ENCODE data around the gene TUBA8. TPM values are rescaled to one million over a fixed set of nuclear protein-coding genes. Genes with fewer than 3 reads are reported as not detected.
"Not testable (repeated sequence)": the region's sequence is repeated elsewhere in the genome, so short reads cannot be mapped to it uniquely, and the experiment has no call there.

TUBA8 gene
- total RNA-seq, 2 experiments from 2014 or later = 0.42 to 1.7 TPM

- H3K9me3 Mint-ChIP-seq (ENCODE audit: low read depth) = no peaks in the 10 kb centered on the region
- DNase-seq (no peak), ATAC-seq (no peak)
- no peak overlapping the region for H3K27ac Mint-ChIP-seq
- peaks cover 24% of the 10 kb centered on the region for H3K27me3 Mint-ChIP-seq
- H3K36me3 Mint-ChIP-seq = no peaks in the 10 kb centered on the region
- peaks cover 23% of the 10 kb centered on the region for H3K4me1 Mint-ChIP-seq
- no peak overlapping the region for H3K4me3 Mint-ChIP-seq
- CTCF ChIA-PET = interaction anchor here (1.2 kb wide), 1 partner anchor 39 kb away, joined by 3 read pairs; no protein-coding TSS in a partner anchor
Measured at GRCh38 chr22:18114976-18115652, 4.5 kb downstream of the TUBA8 start.

- no peak for DNase-seq
- CTCF ChIA-PET = interaction anchor here (1.2 kb wide), 1 partner anchor 39 kb away, joined by 3 read pairs; no protein-coding TSS in a partner anchor
- no peak overlapping the region for H3K4me3 Mint-ChIP-seq
- H3K36me3 Mint-ChIP-seq = no peaks in the 10 kb centered on the region
- H3K27me3 Mint-ChIP-seq = peaks cover 19% of the 10 kb centered on the region
- no peak overlapping the region for H3K27ac Mint-ChIP-seq
- ATAC-seq = no peak
- no peaks in the 10 kb centered on the region for H3K9me3 Mint-ChIP-seq (ENCODE audit: low read depth)
- H3K4me1 Mint-ChIP-seq = peaks cover 19% of the 10 kb centered on the region
Measured at GRCh38 chr22:18115906-18116371, 5.3 kb downstream of the TUBA8 start.

- Mint-ChIP-seq H3K36me3 (no peaks in the 10 kb centered on the region), H3K4me1 (peaks cover 19% of the 10 kb centered on the region), H3K9me3 (ENCODE audit: low read depth) (no peaks in the 10 kb centered on the region), H3K27ac (no peak overlapping the region), H3K27me3 (peaks cover 12% of the 10 kb centered on the region), H3K4me3 (no peak overlapping the region)
- CTCF ChIA-PET = no interaction called here
- ATAC-seq (no peak), DNase-seq (no peak)
Measured at GRCh38 chr22:18116634-18117033, 6.0 kb downstream of the TUBA8 start.

- ATAC-seq (no peak), DNase-seq (no peak)
- Mint-ChIP-seq H3K9me3 (ENCODE audit: low read depth) (no peaks in the 10 kb centered on the region), H3K4me3 (no peak overlapping the region), H3K27me3 (no peaks in the 10 kb centered on the region), H3K27ac (no peak overlapping the region), H3K36me3 (no peaks in the 10 kb centered on the region), H3K4me1 (peaks cover 17% of the 10 kb centered on the region)
- CTCF ChIA-PET = no interaction called here
Measured at GRCh38 chr22:18118345-18118915, 7.8 kb downstream of the TUBA8 start.

- Mint-ChIP-seq H3K4me1 (peaks cover 6% of the 10 kb centered on the region), H3K9me3 (ENCODE audit: low read depth) (no peaks in the 10 kb centered on the region), H3K36me3 (no peaks in the 10 kb centered on the region), H3K27me3 (no peaks in the 10 kb centered on the region), H3K4me3 (no peak overlapping the region), H3K27ac (no peak overlapping the region)
- DNase-seq = no peak
- ATAC-seq = no peak
- CTCF ChIA-PET = no interaction called here
Measured at GRCh38 chr22:18119409-18120110, 9.0 kb downstream of the TUBA8 start.

- H3K9me3 Mint-ChIP-seq (ENCODE audit: low read depth) = no peaks in the 10 kb centered on the region
- no peak overlapping the region for H3K27ac Mint-ChIP-seq
- DNase-seq (no peak), ATAC-seq (no peak)
- H3K27me3 Mint-ChIP-seq = no peaks in the 10 kb centered on the region
- peaks cover 6% of the 10 kb centered on the region for H3K4me1 Mint-ChIP-seq
- H3K36me3 Mint-ChIP-seq = no peaks in the 10 kb centered on the region
- CTCF ChIA-PET = no interaction called here
- no peak overlapping the region for H3K4me3 Mint-ChIP-seq
Measured at GRCh38 chr22:18120857-18121256, 10.2 kb downstream of the TUBA8 start.

GRCh38 chr22:18121506-18121905 is 10.9 kb downstream of the TUBA8 start:
- ATAC-seq = no peak
- H3K27ac Mint-ChIP-seq = no peak overlapping the region
- H3K36me3 Mint-ChIP-seq = no peaks in the 10 kb centered on the region
- no peaks in the 10 kb centered on the region for H3K9me3 Mint-ChIP-seq (ENCODE audit: low read depth)
- H3K4me3 Mint-ChIP-seq = no peak overlapping the region
- peaks cover 6% of the 10 kb centered on the region for H3K4me1 Mint-ChIP-seq
- CTCF ChIA-PET = no interaction called here
- H3K27me3 Mint-ChIP-seq = no peaks in the 10 kb centered on the region
- no peak for DNase-seq

- Mint-ChIP-seq H3K4me3 (no peak overlapping the region), H3K4me1 (peaks cover 6% of the 10 kb centered on the region)
Measured at GRCh38 chr22:18121954-18122554, 11.4 kb downstream of the TUBA8 start.

GRCh38 chr22:18123476-18124025 is 12.9 kb downstream of the TUBA8 start:
- not testable (repeated sequence) for ATAC-seq; H3K27ac Mint-ChIP-seq; H3K36me3 Mint-ChIP-seq; H3K27me3 Mint-ChIP-seq; H3K4me1 Mint-ChIP-seq; DNase-seq; H3K4me3 Mint-ChIP-seq; H3K9me3 Mint-ChIP-seq (ENCODE audit: low read depth)
- CTCF ChIA-PET = interaction anchor here (0.8 kb wide), 1 partner anchor 15 kb away, joined by 3 read pairs; no protein-coding TSS in a partner anchor

More at GRCh38 chr22:18121954-18122554, 11.4 kb downstream of the TUBA8 start:
- H3K36me3 Mint-ChIP-seq = peaks cover 2% of the 10 kb centered on the region
- ATAC-seq (no peak), DNase-seq (no peak)
- no peaks in the 10 kb centered on the region for H3K27me3 Mint-ChIP-seq
- H3K9me3 Mint-ChIP-seq (ENCODE audit: low read depth) = no peaks in the 10 kb centered on the region
- no peak overlapping the region for H3K27ac Mint-ChIP-seq
- CTCF ChIA-PET = no interaction called here

GRCh38 chr22:18126606-18127005 is 16.0 kb downstream of the TUBA8 start:
- no peak for ATAC-seq
- H3K4me1 Mint-ChIP-seq = no peaks in the 10 kb centered on the region
- DNase-seq = no peak
- no peaks in the 10 kb centered on the region for H3K9me3 Mint-ChIP-seq (ENCODE audit: low read depth)
- CTCF ChIA-PET = interaction anchor here (0.7 to 1.0 kb wide), 2 partner anchors 50 to 778 kb away, joined by 3 read pairs; no protein-coding TSS in a partner anchor
- H3K4me3 Mint-ChIP-seq = no peak overlapping the region
- H3K27ac Mint-ChIP-seq = no peak overlapping the region
- peaks cover 2% of the 10 kb centered on the region for H3K36me3 Mint-ChIP-seq
- no peaks in the 10 kb centered on the region for H3K27me3 Mint-ChIP-seq

- H3K4me3 Mint-ChIP-seq = no peak overlapping the region
- CTCF ChIA-PET = no interaction called here
- no peaks in the 10 kb centered on the region for H3K9me3 Mint-ChIP-seq (ENCODE audit: low read depth)
- DNase-seq = no peak
- H3K27ac Mint-ChIP-seq = no peak overlapping the region
- H3K4me1 Mint-ChIP-seq = no peaks in the 10 kb centered on the region
- peaks cover 10% of the 10 kb centered on the region for H3K36me3 Mint-ChIP-seq
- ATAC-seq = no peak
- no peaks in the 10 kb centered on the region for H3K27me3 Mint-ChIP-seq
Measured at GRCh38 chr22:18130018-18130417, 19.4 kb downstream of the TUBA8 start.

GRCh38 chr22:18130699-18131429 is 20.3 kb downstream of the TUBA8 start:
- H3K4me3 Mint-ChIP-seq = no peak overlapping the region
- DNase-seq = no peak
- H3K9me3 Mint-ChIP-seq (ENCODE audit: low read depth) = no peaks in the 10 kb centered on the region
- H3K4me1 Mint-ChIP-seq = no peaks in the 10 kb centered on the region
- H3K27me3 Mint-ChIP-seq = no peaks in the 10 kb centered on the region
- peaks cover 10% of the 10 kb centered on the region for H3K36me3 Mint-ChIP-seq
- H3K27ac Mint-ChIP-seq = no peak overlapping the region
- no peak for ATAC-seq
- CTCF ChIA-PET = no interaction called here

- CTCF ChIA-PET = no interaction called here
- H3K27ac Mint-ChIP-seq = no peak overlapping the region
- no peak overlapping the region for H3K4me3 Mint-ChIP-seq
- no peaks in the 10 kb centered on the region for H3K27me3 Mint-ChIP-seq
- DNase-seq (no peak), ATAC-seq (no peak)
- no peaks in the 10 kb centered on the region for H3K9me3 Mint-ChIP-seq (ENCODE audit: low read depth)
- peaks cover 2% of the 10 kb centered on the region for H3K4me1 Mint-ChIP-seq
- peaks cover 12% of the 10 kb centered on the region for H3K36me3 Mint-ChIP-seq
Measured at GRCh38 chr22:18133452-18133851, 22.8 kb downstream of the TUBA8 start.

Measured in activated CD8-positive, alpha-beta memory T cell treated with anti-CD3 and anti-CD28 coated beads, Interleukin-2, amount 10 ng/mL, durations not matched to agents 7 days and 5 days (primary cell).